Common myeloid progenitor, CD34-positive (primary cell): ENCODE data around the gene TRIM28.

Source experiments
- CTCF ChIA-PET: fragments of 350-600 bp; sonication (Branson Sonifier 250); formaldehyde crosslinking; loops from one replicate; lab custom pipeline; 2021; ENCODE audit warnings: antibody characterized with exemption; lab: Charles Lee
- POLR2A ChIA-PET: fragments of 350-600 bp; sonication (Branson Sonifier 250); formaldehyde crosslinking; loops from one replicate; lab custom pipeline; 2021; ENCODE audit warnings: antibody characterized with exemption; lab: Charles Lee
- DNase-seq, 3 donors: peaks; one replicate each; pipeline versions ENCODE4 v3.0.0 to v3.0.0-alpha.2; 2013
- H3K27ac ChIP-seq, 2 experiments: 1 replicate in 1 of 2; 2 replicates in 1 of 2; pipeline ENCODE4 v1.7.0; 2013; ENCODE audit warnings: inconsistent platforms in 2 of 2, low read length in 2 of 2, mild to moderate bottlenecking in 2 of 2, low read depth in 1 of 2, moderate library complexity in 1 of 2; ENCODE audit not compliant: severe bottlenecking in 2 of 2, insufficient read depth in 1 of 2, poor library complexity in 1 of 2
- H3K27me3 ChIP-seq, 5 experiments: replicated peaks in 2 of 5; 1 replicate in 3 of 5; 2 replicates in 2 of 5; pipeline versions ENCODE4 v1.6.1 to v1.7.0; 2013; ENCODE audit warnings: low read length in 4 of 5, mild to moderate bottlenecking in 2 of 5, moderate library complexity in 2 of 5, inconsistent platforms in 1 of 5; ENCODE audit not compliant: insufficient read depth in 5 of 5, control insufficient read depth in 4 of 5
- H3K36me3 ChIP-seq, 4 experiments: 1 replicate in 2 of 4; 2 replicates in 2 of 4; pipeline versions ENCODE4 v1.6.1 to v1.7.0; 2013; ENCODE audit warnings: low read length in 3 of 4, control low read depth in 1 of 4, mild to moderate bottlenecking in 1 of 4; ENCODE audit not compliant: control insufficient read depth in 4 of 4, insufficient read depth in 4 of 4
- H3K4me1 ChIP-seq, 4 experiments: 1 replicate in 3 of 4; 2 replicates in 1 of 4; pipeline versions ENCODE4 v1.6.1 to v1.7.1; 2013; ENCODE audit warnings: low read length in 3 of 4, mild to moderate bottlenecking in 3 of 4, control low read depth in 1 of 4, inconsistent platforms in 1 of 4, moderate library complexity in 1 of 4; ENCODE audit not compliant: control insufficient read depth in 4 of 4, insufficient read depth in 4 of 4; ENCODE audit errors: control extremely low read depth in 1 of 4
- H3K4me3 ChIP-seq, 7 experiments: 1 replicate in 4 of 7; 2 replicates in 3 of 7; pipeline versions ENCODE4 v1.5.1 to v1.7.0; 2013; ENCODE audit warnings: mild to moderate bottlenecking in 7 of 7, low read length in 6 of 7, moderate library complexity in 6 of 7, inconsistent platforms in 2 of 7, low read depth in 2 of 7, control low read depth in 1 of 7; ENCODE audit not compliant: insufficient read depth in 4 of 7, control insufficient read depth in 1 of 7; ENCODE audit errors: extremely low read depth in 1 of 7
- H3K9me3 ChIP-seq, 5 experiments: 1 replicate in 4 of 5; 2 replicates in 1 of 5; pipeline versions ENCODE4 v1.6.1 to v1.7.1; 2013; ENCODE audit warnings: low read length in 4 of 5, mild to moderate bottlenecking in 2 of 5, inconsistent platforms in 1 of 5, low read depth in 1 of 5, moderate library complexity in 1 of 5; ENCODE audit not compliant: control insufficient read depth in 4 of 5, insufficient read depth in 2 of 5; ENCODE audit errors: control extremely low read depth in 1 of 5
- WGBS: methylation state at CpG from one replicate; pipeline ENCODE4 v1.1.5; 2013; ENCODE audit not compliant: insufficient coverage; 5-methylcytosine and 5-hydroxymethylcytosine counted together

Gene TRIM28

GRCh38 chr19:58557221-58558065 lies 13.6 kb downstream of the TRIM28 start:
- no peak for DNase-seq
- 25% methylated on average over 8 of the region's 12 CpGs for WGBS
- peaks cover 0 to 5% (median 0%) of the 10 kb centered on the region in 5 experiments for H3K27me3 ChIP-seq
- ChIA-PET POLR2A (interaction anchor here (0.6 to 1.6 kb wide), 3 partner anchors 18 to 178 kb away, joined by 3 to 5 read pairs (median 5); partner anchors contain the start of gene ZBTB45), CTCF (interaction anchor here (0.9 to 7.2 kb wide), 2 partner anchors 14 to 38 kb away, joined by 3 to 59 read pairs; partner anchors contain the start of gene ZBTB45)
- H3K4me1 ChIP-seq, result peaks cover 5 to 66% (median 61%) of the 10 kb centered on the region in 4 experiments
- H3K27ac ChIP-seq, result peak overlapping the region; percentile 93 to 97
- H3K9me3 ChIP-seq, result no peaks in the 10 kb centered on the region
- H3K4me3 ChIP-seq, result peak overlapping the region; percentile 57 to 94 (median 82)
- peaks cover 2 to 23% (median 15%) of the 10 kb centered on the region in 4 experiments for H3K36me3 ChIP-seq

GRCh38 chr19:58558066-58558622 lies 14.3 kb downstream of the TRIM28 start, which contains the start of gene UBE2M:
Gene UBE2M, minus strand, starts transcription at chr19:58558611. Its CDS starts 230 bp downstream, at chr19:58558381.
- Histone ChIP-seq H3K27ac (peak within 1 kb of the TSS; percentile 93 to 97), H3K4me1 (peaks cover 5 to 73% (median 67%) of the 10 kb centered on the region in 4 experiments), H3K36me3 (peaks cover 0 to 18% (median 9%) of the 10 kb centered on the region in 4 experiments), H3K4me3 (peak within 1 kb of the TSS; percentile 57 to 94 (median 84)), H3K27me3 (peaks cover 0 to 8% (median 0%) of the 10 kb centered on the region in 5 experiments), H3K9me3 (no peaks in the 10 kb centered on the region)
- CTCF ChIA-PET, result interaction anchor here (7.2 kb wide), 1 partner anchor 39 kb away, joined by 59 read pairs; the partner anchor contains the start of gene ZBTB45
- POLR2A ChIA-PET, result interaction anchor here (0.6 to 1.6 kb wide), 4 partner anchors 14 to 178 kb away, joined by 3 to 5 read pairs (median 4); partner anchors contain the start of gene ZBTB45
- WGBS, result under 1% methylated on average over 46 of the region's 62 CpGs
- DNase-seq, result peak; percentile 52 to 84 (median 76)

- H3K27me3 ChIP-seq, result peaks cover 0 to 12% (median 0%) of the 10 kb centered on the region in 5 experiments
- peak overlapping the region; percentile 91 to 97 for H3K27ac ChIP-seq
- DNase-seq, result peak; percentile 98 to 99 (median 99)
- POLR2A ChIA-PET, result interaction anchor here (0.8 to 1.6 kb wide), 3 partner anchors 13 to 39 kb away, joined by 3 to 5 read pairs (median 5); partner anchors contain the start of gene ZBTB45
- H3K9me3 ChIP-seq, result no peaks in the 10 kb centered on the region
- peaks cover 0 to 18% (median 8%) of the 10 kb centered on the region in 4 experiments for H3K36me3 ChIP-seq
- peak overlapping the region; percentile 57 to 94 (median 84) for H3K4me3 ChIP-seq
- under 1% methylated on average over 70 of the region's 76 CpGs for WGBS
- H3K4me1 ChIP-seq, result peaks cover 5 to 76% (median 69%) of the 10 kb centered on the region in 4 experiments
- CTCF ChIA-PET, result interaction anchor here (1.4 to 7.2 kb wide), 2 partner anchors 23 to 39 kb away, joined by 4 to 59 read pairs; partner anchors contain the start of gene ZBTB45
Measured at GRCh38 chr19:58558623-58559274, 14.9 kb downstream of the TRIM28 start.

- peak overlapping the region; percentile 91 to 97 for H3K27ac ChIP-seq
- H3K27me3 ChIP-seq, result peaks cover 0 to 12% (median 0%) of the 10 kb centered on the region in 5 experiments
- WGBS, result 0% methylated on average over 26 of the region's 33 CpGs
- CTCF ChIA-PET, result interaction anchor here (1.4 to 7.2 kb wide), 2 partner anchors 22 to 40 kb away, joined by 4 to 59 read pairs; partner anchors contain the start of gene ZBTB45
- H3K36me3 ChIP-seq, result peaks cover 0 to 18% (median 8%) of the 10 kb centered on the region in 4 experiments
- peak; percentile 44 to 58 (median 56) for DNase-seq
- H3K9me3 ChIP-seq, result no peaks in the 10 kb centered on the region
- POLR2A ChIA-PET, result interaction anchor here (0.8 to 1.6 kb wide), 2 partner anchors 12 to 16 kb away, joined by 3 to 5 read pairs; no protein-coding TSS in a partner anchor
- H3K4me1 ChIP-seq, result peaks cover 3 to 70% (median 62%) of the 10 kb centered on the region in 4 experiments
- peak overlapping the region; percentile 57 to 94 (median 84) for H3K4me3 ChIP-seq
Measured at GRCh38 chr19:58559275-58560006, 15.6 kb downstream of the TRIM28 start.

DNA sequence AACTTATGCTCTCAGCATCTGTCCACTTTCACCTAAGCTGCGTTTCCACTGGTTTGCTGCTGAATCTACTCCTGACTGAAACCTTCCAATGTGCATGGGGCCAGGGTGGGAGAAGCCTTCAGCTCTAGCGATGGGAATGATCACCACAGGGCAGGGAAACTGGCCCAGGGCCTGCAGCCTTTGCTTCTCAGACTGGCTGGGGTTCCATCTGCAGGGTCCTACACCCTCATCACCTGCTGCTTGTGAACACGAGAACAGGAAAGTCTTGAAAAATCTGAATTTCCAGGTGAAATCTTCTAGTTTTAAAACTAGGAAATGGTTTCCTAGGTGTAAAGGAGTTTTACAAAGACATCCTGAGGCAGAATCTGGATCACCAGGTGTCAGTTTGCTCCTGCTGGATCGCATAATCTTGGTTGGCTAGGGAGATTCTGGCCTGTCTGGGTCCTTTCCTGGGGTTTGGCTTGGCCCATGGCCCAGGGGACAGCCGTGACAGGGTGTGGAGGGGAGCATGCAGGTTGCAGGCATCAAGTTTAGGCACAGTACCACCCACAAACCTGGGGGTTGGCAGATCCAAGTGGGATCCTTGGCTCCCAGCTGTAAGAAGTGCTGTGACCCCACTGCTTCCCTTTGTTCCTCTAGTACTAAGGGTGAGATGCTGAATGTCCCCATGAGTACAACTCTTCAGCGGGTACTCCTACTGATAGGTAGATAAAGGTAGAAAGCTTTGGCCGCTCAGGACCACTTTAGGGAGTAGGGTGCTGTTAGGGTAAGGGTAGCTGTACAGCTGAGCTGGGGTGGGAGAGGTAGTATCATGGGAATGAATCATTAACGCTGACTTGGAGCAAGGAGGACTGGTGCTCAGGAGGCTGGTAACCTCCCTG lies 16.4 kb downstream of the TRIM28 start:
- H3K4me3 ChIP-seq, result peak overlapping the region in 5 of 7 experiments; percentile 81 to 94 (median 84)
- CTCF ChIA-PET, result interaction anchor here (1.4 to 7.2 kb wide), 3 partner anchors 15 to 41 kb away, joined by 4 to 59 read pairs (median 4); partner anchors contain the start of gene ZBTB45
- 86% methylated on average over 8 of the region's 8 CpGs for WGBS

More for the DNA sequence above, 16.4 kb downstream of the TRIM28 start:
- Histone ChIP-seq H3K9me3 (no peaks in the 10 kb centered on the region), H3K36me3 (peaks cover 0 to 16% (median 8%) of the 10 kb centered on the region in 4 experiments), H3K27ac (peak overlapping the region; percentile 91 to 97), H3K4me1 (peaks cover 3 to 64% (median 56%) of the 10 kb centered on the region in 4 experiments), H3K27me3 (peaks cover 0 to 12% (median 0%) of the 10 kb centered on the region in 5 experiments)
- no peak for DNase-seq
- POLR2A ChIA-PET, result no interaction called here
